GM12801 (cell line): Measurements from ENCODE around the gene DNAH17.

Experiments used
- TF ChIP-seq, protein P1 (sequence below): IDR thresholded peaks from one replicate; pipeline ENCODE4 v1.5.1; 2011; ENCODE audit warnings: control low read depth; ENCODE audit not compliant: insufficient read length; ENCODE audit errors: extremely low read depth

Gene DNAH17

GRCh38 chr17:78379131-78379491 is 198.1 kb downstream of the DNAH17 start:
- TF ChIP-seq, protein P1, sequence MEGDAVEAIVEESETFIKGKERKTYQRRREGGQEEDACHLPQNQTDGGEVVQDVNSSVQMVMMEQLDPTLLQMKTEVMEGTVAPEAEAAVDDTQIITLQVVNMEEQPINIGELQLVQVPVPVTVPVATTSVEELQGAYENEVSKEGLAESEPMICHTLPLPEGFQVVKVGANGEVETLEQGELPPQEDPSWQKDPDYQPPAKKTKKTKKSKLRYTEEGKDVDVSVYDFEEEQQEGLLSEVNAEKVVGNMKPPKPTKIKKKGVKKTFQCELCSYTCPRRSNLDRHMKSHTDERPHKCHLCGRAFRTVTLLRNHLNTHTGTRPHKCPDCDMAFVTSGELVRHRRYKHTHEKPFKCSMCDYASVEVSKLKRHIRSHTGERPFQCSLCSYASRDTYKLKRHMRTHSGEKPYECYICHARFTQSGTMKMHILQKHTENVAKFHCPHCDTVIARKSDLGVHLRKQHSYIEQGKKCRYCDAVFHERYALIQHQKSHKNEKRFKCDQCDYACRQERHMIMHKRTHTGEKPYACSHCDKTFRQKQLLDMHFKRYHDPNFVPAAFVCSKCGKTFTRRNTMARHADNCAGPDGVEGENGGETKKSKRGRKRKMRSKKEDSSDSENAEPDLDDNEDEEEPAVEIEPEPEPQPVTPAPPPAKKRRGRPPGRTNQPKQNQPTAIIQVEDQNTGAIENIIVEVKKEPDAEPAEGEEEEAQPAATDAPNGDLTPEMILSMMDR = no peak

GRCh38 chr17:78378225-78379130 is 198.7 kb downstream of the DNAH17 start, which contains the start of gene PGS1:
Gene PGS1 (plus strand): TSS chr17:78378649. CDS start chr17:78378666, 17 bp downstream.
- TF ChIP-seq, protein P1 = no peak

DNA sequence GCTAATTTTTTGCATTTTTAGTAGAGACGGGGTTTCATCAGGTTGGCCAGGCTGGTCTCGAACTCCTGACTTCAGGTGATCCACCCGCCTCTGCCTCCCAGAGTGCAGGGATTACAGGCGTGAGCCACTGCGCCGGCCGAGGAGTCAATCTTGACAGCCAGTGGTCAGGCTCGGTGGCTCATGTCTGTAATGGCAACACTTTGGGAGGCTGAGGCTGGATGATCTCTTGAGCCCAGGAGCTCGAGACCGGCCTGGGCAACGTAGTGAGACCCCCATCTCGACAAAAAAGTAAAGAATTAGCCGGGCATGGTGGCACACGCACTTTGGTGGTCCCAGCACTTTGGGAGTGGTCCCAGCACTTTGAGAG is 199.4 kb downstream of the DNAH17 start:
- TF ChIP-seq, protein P1 = no peak

- TF ChIP-seq, protein P1 = no peak
Observed at GRCh38 chr17:78376161-78376560, 201.0 kb downstream of the DNAH17 start.

GRCh38 chr17:78375401-78376151 is 201.6 kb downstream of the DNAH17 start:
- TF ChIP-seq, protein P1 = no peak

- TF ChIP-seq, protein P1 = no peak
Observed at GRCh38 chr17:78374631-78375274, 202.4 kb downstream of the DNAH17 start.

DNA sequence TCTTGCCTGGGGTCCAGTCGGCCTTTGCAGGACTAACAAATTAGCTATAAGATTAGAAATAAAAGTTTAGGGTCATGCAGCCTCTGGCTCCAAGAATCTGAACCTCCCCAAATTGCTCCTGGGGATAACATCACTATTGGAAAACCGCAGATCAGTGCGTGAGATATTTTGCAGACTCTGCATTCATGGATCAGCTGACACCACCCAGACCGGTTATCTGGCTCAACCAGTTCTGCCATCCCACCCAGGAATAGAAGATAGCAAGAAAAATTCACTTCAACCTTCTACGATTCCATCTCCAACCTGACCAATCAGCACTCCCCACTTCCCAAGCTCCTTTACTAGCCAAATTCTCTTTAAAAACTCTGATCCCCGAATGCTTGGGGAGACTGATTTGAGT is 203.0 kb downstream of the DNAH17 start:
- TF ChIP-seq, protein P1 = no peak
